Stimulated activated CD4-positive, alpha-beta T cell treated with anti-CD3 and anti-CD28 coated beads, Interleukin-15, amount 100 ng/mL, for 24 hours (primary cell): ENCODE results near the gene OAS2.

Experiments used
- DNase-seq: peaks from one replicate; pipeline ENCODE4 v3.0.0-alpha.2; 2020

Gene OAS2

GRCh38 chr12:113061061-113061694, 82.9 kb downstream of the OAS2 start:
- no peak for DNase-seq
